22Rv1 (cell line): ENCODE results near the gene SETD5.

ENCODE experiments used
- CTCF ChIP-seq: fragments of 450-650 bp; IDR thresholded peaks from 2 replicates; pipeline ENCODE4 v1.5.1; 2017; ENCODE audit warnings: mild to moderate bottlenecking
- ZFX ChIP-seq: fragments of 450-650 bp; IDR thresholded peaks from 2 replicates; pipeline ENCODE4 v1.6.1; 2017; ENCODE audit warnings: antibody characterized with exemption, borderline replicate concordance

DNA sequence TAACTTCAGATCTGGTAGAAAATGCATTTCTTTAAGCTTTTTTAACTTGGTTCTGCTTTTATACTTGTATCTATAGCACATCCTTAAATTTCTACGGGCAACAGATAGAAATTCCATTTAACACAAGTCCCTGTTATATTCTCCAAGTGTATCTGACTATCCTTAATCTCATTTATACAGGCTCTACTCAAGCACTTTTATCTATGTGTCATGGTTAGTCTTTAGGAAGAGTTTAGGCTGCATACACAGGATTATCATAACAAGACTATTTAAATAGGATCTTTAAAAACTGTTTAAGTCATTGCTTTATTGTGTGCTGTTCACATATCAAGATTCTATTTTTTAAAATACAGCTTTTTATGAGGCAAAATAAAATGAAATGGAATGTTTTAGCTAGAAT lies 52.7 kb downstream of the SETD5 start:
- no peak for TF ChIP-seq CTCF
- TF ChIP-seq ZFX: no peak
